ENCODE measurements around the gene ZCCHC24. TPM values are rescaled to one million over a fixed set of nuclear protein-coding genes. Genes with fewer than 3 reads are reported as not detected.

ZCCHC24 gene
- total and polyA plus RNA-seq, 2 of the 8 experiments (the other 6 are each of a cell fraction or from before 2014, with no cell fraction given), result 3.9 to 6.9 TPM

DNA sequence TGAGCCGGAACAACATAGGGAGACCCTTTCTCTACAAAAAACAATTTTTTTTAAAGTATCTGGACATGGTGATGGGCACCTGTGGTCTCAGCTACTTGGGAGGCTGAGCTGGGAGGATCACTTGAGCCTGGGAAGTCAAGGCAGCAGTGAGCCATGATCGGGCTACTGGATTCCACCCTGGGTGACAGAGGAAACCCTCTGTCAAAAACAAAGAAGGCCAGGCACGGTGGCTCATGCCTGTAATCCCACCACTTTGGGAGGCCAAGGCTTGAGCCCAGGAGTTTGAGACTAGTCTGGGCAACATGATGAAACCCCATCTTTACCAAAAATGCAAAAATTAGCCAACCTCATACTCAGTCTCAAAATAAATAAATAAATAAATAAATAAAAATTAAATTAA lies 19.9 kb upstream of the ZCCHC24 start:
- Histone ChIP-seq H3K14ac (ENCODE audit: insufficient read length) (no peak overlapping the region), H3K36me3 (ENCODE audit: control insufficient read depth in 2 of 4, insufficient read depth in 4 of 4, low read length in 3 of 4) (no peaks in the 10 kb centered on the region), H3K23ac (ENCODE audit: insufficient read length) (no peak overlapping the region), H3K18ac (ENCODE audit: extremely low read depth, low read length) (no peak overlapping the region), H3K9me3 (ENCODE audit: insufficient read depth in 2 of 2, low read depth in 1 of 2, low read length in 1 of 2) (no peaks in the 10 kb centered on the region), H3K23me2 (ENCODE audit: low read depth, low read length) (no peaks in the 10 kb centered on the region), H2AK5ac (ENCODE audit: low read depth, low read length) (no peak overlapping the region), H2AFZ (ENCODE audit: low read length) (no peak overlapping the region), H2BK12ac (ENCODE audit: low read depth, low read length) (no peak overlapping the region), H2BK120ac (replicated peaks; ENCODE audit: low read depth, low read length) (no peak overlapping the region), H4K5ac (ENCODE audit: insufficient read length, low read depth, low read length) (no peak overlapping the region), H2BK15ac (ENCODE audit: low read length) (no peak overlapping the region), H2BK5ac (ENCODE audit: low read depth, low read length) (no peak overlapping the region), H3K27ac (ENCODE audit: low read depth, low read length) (no peak overlapping the region), H4K91ac (replicated peaks; ENCODE audit: insufficient read length, low read length) (no peak overlapping the region), H3K56ac (replicated peaks; ENCODE audit: insufficient read length, low read depth, low read length) (no peak overlapping the region), H2BK20ac (ENCODE audit: low read length) (no peak overlapping the region), H4K20me1 (replicated peaks in 1 of 2; ENCODE audit: control insufficient read depth in 1 of 2, insufficient read depth in 2 of 2, low read length in 2 of 2) (no peaks in the 10 kb centered on the region), H4K8ac (ENCODE audit: extremely low read depth, insufficient read depth, low read length) (no peak overlapping the region), H3K27me3 (replicated peaks in 1 of 4; ENCODE audit: control insufficient read depth in 3 of 4, extremely low read depth in 1 of 4, insufficient read depth in 3 of 4, low read length in 3 of 4) (no peaks in the 10 kb centered on the region; a peak in 1 of 7 replicates), H3K4ac (replicated peaks; ENCODE audit: insufficient read length, low read depth, low read length) (no peak overlapping the region), H3K79me2 (ENCODE audit: control insufficient read depth in 1 of 2, insufficient read depth in 2 of 2, low read length in 2 of 2) (no peaks in the 10 kb centered on the region), H3K4me3 (ENCODE audit: extremely low read depth in 1 of 4, insufficient read depth in 2 of 4, low read depth in 3 of 4, low read length in 4 of 4) (no peak overlapping the region), H3K4me2 (ENCODE audit: insufficient read depth in 1 of 2, low read depth in 2 of 2, low read length in 2 of 2) (no peak overlapping the region), H3K79me1 (ENCODE audit: low read depth, low read length) (no peaks in the 10 kb centered on the region), H3K4me1 (replicated peaks in 1 of 4; ENCODE audit: control insufficient read depth in 3 of 4, insufficient read depth in 4 of 4, low read length in 3 of 4) (no peaks in the 10 kb centered on the region), H3K9ac (replicated peaks in 1 of 4; ENCODE audit: extremely low read depth in 1 of 4, low read depth in 3 of 4, low read length in 3 of 4) (no peak overlapping the region)
- no peak for FAIRE-seq
- DNase-seq (ENCODE audit: low read depth in 1 of 2, low spot score in 2 of 2), result no peak
- ChIA-PET POLR2A (ENCODE audit: partially characterized antibody) (no interaction called here), CTCF (ENCODE audit: partially characterized antibody) (no interaction called here)
- TF ChIP-seq FOSL1 (IDR thresholded peaks at IDR 0.05; ENCODE audit: insufficient read depth, low read depth, low read length) (no peak), RXRA (IDR thresholded peaks at IDR 0.05; ENCODE audit: insufficient read depth, low read depth, low read length) (no peak), NANOG (IDR thresholded peaks at IDR 0.05; ENCODE audit: insufficient read depth, low read depth, low read length, poor library complexity, severe bottlenecking) (no peak), GABPA (IDR thresholded peaks at IDR 0.05; ENCODE audit: borderline replicate concordance, insufficient read depth, low read length) (no peak), HDAC2 (IDR thresholded peaks at IDR 0.05; ENCODE audit: borderline replicate concordance in 1 of 2, low read depth in 2 of 2, low read length in 2 of 2) (no peak), RNF2 (IDR thresholded peaks at IDR 0.05; ENCODE audit: borderline replicate concordance, low read depth, low read length, missing control alignments, poor library complexity, severe bottlenecking) (no peak), JUND (IDR thresholded peaks at IDR 0.05; ENCODE audit: low read length) (no peak), RAD21 (IDR thresholded peaks at IDR 0.05 in 1 of 2, conservative IDR thresholded peaks at IDR 0.05 in 1 of 2; ENCODE audit: low read depth in 2 of 2, low read length in 2 of 2) (no peak)
- TF ChIP-seq, protein P1, sequence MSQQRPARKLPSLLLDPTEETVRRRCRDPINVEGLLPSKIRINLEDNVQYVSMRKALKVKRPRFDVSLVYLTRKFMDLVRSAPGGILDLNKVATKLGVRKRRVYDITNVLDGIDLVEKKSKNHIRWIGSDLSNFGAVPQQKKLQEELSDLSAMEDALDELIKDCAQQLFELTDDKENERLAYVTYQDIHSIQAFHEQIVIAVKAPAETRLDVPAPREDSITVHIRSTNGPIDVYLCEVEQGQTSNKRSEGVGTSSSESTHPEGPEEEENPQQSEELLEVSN (IDR thresholded peaks at IDR 0.05), result no peak
- TF ChIP-seq, protein P2, sequence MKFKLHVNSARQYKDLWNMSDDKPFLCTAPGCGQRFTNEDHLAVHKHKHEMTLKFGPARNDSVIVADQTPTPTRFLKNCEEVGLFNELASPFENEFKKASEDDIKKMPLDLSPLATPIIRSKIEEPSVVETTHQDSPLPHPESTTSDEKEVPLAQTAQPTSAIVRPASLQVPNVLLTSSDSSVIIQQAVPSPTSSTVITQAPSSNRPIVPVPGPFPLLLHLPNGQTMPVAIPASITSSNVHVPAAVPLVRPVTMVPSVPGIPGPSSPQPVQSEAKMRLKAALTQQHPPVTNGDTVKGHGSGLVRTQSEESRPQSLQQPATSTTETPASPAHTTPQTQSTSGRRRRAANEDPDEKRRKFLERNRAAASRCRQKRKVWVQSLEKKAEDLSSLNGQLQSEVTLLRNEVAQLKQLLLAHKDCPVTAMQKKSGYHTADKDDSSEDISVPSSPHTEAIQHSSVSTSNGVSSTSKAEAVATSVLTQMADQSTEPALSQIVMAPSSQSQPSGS (IDR thresholded peaks at IDR 0.05; ENCODE audit: low read length), result no peak
- WGBS, 2 experiments (ENCODE audit: extremely low coverage in 1 of 2, insufficient coverage in 1 of 2, insufficient read length in 1 of 2, insufficient replicate concordance in 2 of 2, low coverage in 1 of 2, low lambda C conversion rate in 2 of 2, missing lambda C conversion rate in 1 of 2), result 93% methylated on average over 3 of the region's 3 CpGs; no CpG with 5 or more reads in 1 of the 2 experiments
